Uterus (tissue), 4 donors: ENCODE results near the gene HIBCH. TPM values are rescaled to one million over a fixed set of nuclear protein-coding genes. Genes with fewer than 3 reads are reported as not detected.
"Not testable (repeated sequence)": the region's sequence is repeated elsewhere in the genome, so short reads cannot be mapped to it uniquely, and the experiment has no call there.

Experiments
- DNase-seq, 2 donors: peaks; one replicate each; pipeline ENCODE4 v3.0.0-alpha.2; 2019 to 2020
- H3K27ac ChIP-seq, 2 donors: fragments of 200-600 bp; sonication (generic); 1 replicate in 1 of 2; 2 replicates in 1 of 2; pipeline ENCODE4 v1.5.1; 2016 to 2018
- H3K27me3 ChIP-seq, 2 donors: fragments of 200-600 bp; sonication (generic); one replicate each; pipeline ENCODE4 v1.5.1; 2018 to 2019; ENCODE audit warnings: control low read depth in 1 of 2
- H3K36me3 ChIP-seq, 2 donors: fragments of 200-600 bp; sonication (generic); one replicate each; pipeline ENCODE4 v1.5.1; 2019; ENCODE audit warnings: control low read depth in 1 of 2
- H3K4me1 ChIP-seq, 2 donors: fragments of 200-600 bp; sonication (generic); one replicate each; pipeline ENCODE4 v1.5.1; 2018 to 2019; ENCODE audit warnings: control low read depth in 1 of 2
- H3K4me3 ChIP-seq, 2 donors: fragments of 200-600 bp; sonication (generic); 1 replicate in 1 of 2; 2 replicates in 1 of 2; pipeline ENCODE4 v1.5.1; 2018 to 2019; ENCODE audit warnings: mild to moderate bottlenecking in 1 of 2
- H3K9me3 ChIP-seq, 2 donors: fragments of 200-600 bp; sonication (generic); one replicate each; pipeline ENCODE4 v1.5.1; 2019; ENCODE audit warnings: control low read depth in 1 of 2
- CTCF ChIP-seq, 4 experiments: fragments of 200-600 bp in 2 of 4; fragments of 450-650 bp in 2 of 4; sonication (generic) in 2 of 4; IDR thresholded peaks; one replicate each; pipeline ENCODE4 v1.5.1; 2016 to 2019; ENCODE audit warnings: antibody characterized with exemption in 4 of 4, mild to moderate bottlenecking in 2 of 4, moderate library complexity in 1 of 4
- POLR2A ChIP-seq, 2 donors: fragments of 450-650 bp; IDR thresholded peaks; one replicate each; pipeline ENCODE4 v1.6.1; 2016; ENCODE audit warnings: antibody characterized with exemption in 2 of 2, mild to moderate bottlenecking in 1 of 2, moderate library complexity in 1 of 2
- intact Hi-C: fragments of 100-400 bp; cut with DNase I; formaldehyde crosslinking; loops from one replicate; pipeline ENCODE4 v1.15.1; 2023; ENCODE audit warnings: low total_unique reads
- total RNA-seq, 4 donors: library from RNA; depleted of rRNA in 3 of 4; stranded (reverse); fragments of >200 nt in 3 of 4; gene quantifications; one replicate each; pipeline versions ENCODE4 v1.1.0 to v1.2.4, GENCODE V29; 2014 to 2023
- donor health status: DM: yes; HTN: yes; CAD: no.

The HIBCH gene
- total RNA-seq, 4 donors from 2014 or later = 9.1 to 53.9 (median 26.9) TPM

- Histone ChIP-seq H3K27me3 (no peaks in the 10 kb centered on the region), H3K9me3 (no peaks in the 10 kb centered on the region), H3K27ac (no peak overlapping the region), H3K4me1 (no peaks in the 10 kb centered on the region), H3K36me3 (no peaks in the 10 kb centered on the region), H3K4me3 (no peak overlapping the region)
- TF ChIP-seq CTCF (IDR thresholded peaks at IDR 0.05) (no peak), POLR2A (IDR thresholded peaks at IDR 0.05) (no peak)
- intact Hi-C loops = no loop called here
- DNase-seq = no peak
These were observed 43.3 kb upstream of the HIBCH start for GRCh38 chr2:190362894-190363293.

GRCh38 chr2:190361572-190361971 is 41.9 kb upstream of the HIBCH start:
- no peaks in the 10 kb centered on the region for H3K4me1 ChIP-seq
- no peak for DNase-seq
- intact Hi-C loops = no loop called here
- TF ChIP-seq CTCF (IDR thresholded peaks at IDR 0.05) (no peak), POLR2A (IDR thresholded peaks at IDR 0.05) (no peak)
- no peaks in the 10 kb centered on the region for H3K9me3 ChIP-seq
- H3K27ac ChIP-seq = no peak overlapping the region
- H3K27me3 ChIP-seq = no peaks in the 10 kb centered on the region
- no peak overlapping the region for H3K4me3 ChIP-seq
- H3K36me3 ChIP-seq = no peaks in the 10 kb centered on the region

- Histone ChIP-seq H3K36me3 (no peaks in the 10 kb centered on the region), H3K27ac (peak overlapping the region in 1 of 2 donors; percentile 79), H3K4me1 (no peaks in the 10 kb centered on the region), H3K4me3 (no peak overlapping the region), H3K9me3 (no peaks in the 10 kb centered on the region), H3K27me3 (no peaks in the 10 kb centered on the region)
- TF ChIP-seq CTCF (IDR thresholded peaks at IDR 0.05) (no peak), POLR2A (IDR thresholded peaks at IDR 0.05) (no peak)
- DNase-seq = no peak
- intact Hi-C loops = no loop called here
These were observed 41.3 kb upstream of the HIBCH start for GRCh38 chr2:190360965-190361364.

- no peak overlapping the region for H3K4me3 ChIP-seq
- TF ChIP-seq POLR2A (IDR thresholded peaks at IDR 0.05) (no peak), CTCF (IDR thresholded peaks at IDR 0.05) (no peak)
- no peaks in the 10 kb centered on the region for H3K36me3 ChIP-seq
- no peaks in the 10 kb centered on the region for H3K9me3 ChIP-seq
- DNase-seq = no peak
- H3K4me1 ChIP-seq = no peaks in the 10 kb centered on the region
- peak overlapping the region in 1 of 2 donors; percentile 79 for H3K27ac ChIP-seq
- intact Hi-C loops = no loop called here
- no peaks in the 10 kb centered on the region for H3K27me3 ChIP-seq
These were observed 40.9 kb upstream of the HIBCH start for GRCh38 chr2:190360561-190360960.

- intact Hi-C loops, H3K4me3 ChIP-seq, DNase-seq, H3K27me3 ChIP-seq, H3K4me1 ChIP-seq, H3K36me3 ChIP-seq, H3K9me3 ChIP-seq: not testable (repeated sequence)
- peak overlapping the region; percentile 48 to 79 for H3K27ac ChIP-seq
These were observed 39.2 kb upstream of the HIBCH start for GRCh38 chr2:190358655-190359448.
